GM18861 (cell line): ENCODE measurements around the gene HIBADH.

Experiments
- ATAC-seq: cut with Tn5 transposase; IDR thresholded peaks from one replicate; pipeline ENCODE4 v1.9.1; 2021; ENCODE audit not compliant: unreplicated experiment

HIBADH gene

DNA sequence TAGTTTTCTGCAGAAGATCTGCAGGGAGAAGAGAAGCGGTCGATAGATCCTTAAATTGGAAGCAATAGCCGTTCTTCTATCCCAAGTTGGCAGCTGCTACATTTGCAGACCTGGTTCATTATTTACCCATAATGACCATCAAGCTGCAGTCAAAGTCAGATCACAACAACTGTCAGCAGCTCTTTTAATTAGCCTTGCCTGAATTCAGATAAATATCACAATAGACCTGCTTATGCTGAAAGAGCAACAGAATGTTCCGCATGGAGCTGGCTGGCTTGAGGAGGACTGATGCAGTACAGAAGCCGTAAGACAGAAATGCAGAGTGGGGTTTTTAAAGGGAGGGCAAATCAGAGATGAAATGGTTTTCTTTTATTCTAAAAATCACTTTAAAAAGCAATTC lies 109.4 kb downstream of the HIBADH start:
- ATAC-seq = no peak

DNA sequence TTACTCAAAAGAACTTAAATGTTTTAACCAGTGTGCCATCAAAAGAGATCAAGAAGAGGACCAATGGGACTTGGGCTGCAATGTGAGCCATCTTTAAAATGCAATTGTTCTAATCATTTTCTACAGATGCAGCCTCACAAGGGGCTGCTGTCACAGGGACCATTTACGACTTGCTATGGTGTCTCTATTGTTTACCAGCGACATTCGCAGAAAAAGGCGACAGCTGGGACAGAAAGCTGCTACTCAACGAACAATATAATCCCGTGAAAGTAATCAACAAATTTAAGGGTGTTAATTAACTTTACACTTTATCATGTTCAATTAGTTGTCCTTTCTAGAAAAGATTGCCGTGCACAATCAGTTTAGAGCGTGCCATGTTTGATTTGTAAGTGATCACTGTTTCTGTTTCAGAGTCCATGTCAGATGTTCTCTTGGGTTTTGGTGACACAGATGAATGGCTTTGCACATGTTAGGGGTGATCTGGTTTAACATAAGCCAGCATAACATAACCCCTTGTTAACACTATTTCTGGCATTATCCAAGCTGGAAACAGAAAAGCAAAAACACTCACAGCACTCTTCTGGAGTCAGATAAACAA lies 110.8 kb downstream of the HIBADH start:
- no peak for ATAC-seq

DNA sequence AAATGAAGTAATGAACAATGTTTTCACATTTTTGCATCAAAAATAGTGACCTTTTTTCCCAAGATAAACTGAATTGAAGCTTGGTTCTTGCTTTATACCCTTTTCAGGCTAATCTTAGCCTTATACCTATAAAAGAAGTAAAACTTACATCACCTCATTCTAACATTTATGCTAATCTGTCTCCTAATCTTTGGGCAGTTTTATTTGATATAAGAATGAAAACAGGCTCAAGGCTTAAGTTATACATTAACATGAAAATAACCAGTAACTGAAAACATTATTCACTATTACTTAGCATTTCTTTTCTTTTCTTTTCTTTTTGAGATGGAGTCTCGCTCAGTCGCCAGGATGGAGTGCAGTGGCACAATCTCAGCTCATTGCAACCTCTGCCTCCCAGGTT lies 113.1 kb downstream of the HIBADH start:
- ATAC-seq = no peak

DNA sequence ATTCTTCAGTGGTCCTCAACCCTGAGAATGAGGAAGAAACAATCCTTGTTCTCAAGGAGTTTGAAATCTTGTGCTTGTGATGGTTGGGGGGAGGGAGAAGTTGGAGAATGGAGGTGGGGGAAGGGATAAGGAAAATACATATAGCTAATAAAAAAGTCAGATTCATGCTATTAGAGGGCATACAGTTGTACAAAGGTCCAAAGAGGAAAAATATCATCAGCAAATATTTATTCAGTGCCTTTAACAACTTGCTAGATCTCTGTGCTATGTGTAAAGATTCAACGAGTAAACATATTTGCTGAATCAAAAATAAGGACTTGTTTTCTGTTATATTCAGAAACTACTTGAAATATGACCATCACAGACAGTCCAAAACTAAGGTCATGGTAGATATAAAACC lies 114.4 kb downstream of the HIBADH start:
- ATAC-seq = no peak

DNA sequence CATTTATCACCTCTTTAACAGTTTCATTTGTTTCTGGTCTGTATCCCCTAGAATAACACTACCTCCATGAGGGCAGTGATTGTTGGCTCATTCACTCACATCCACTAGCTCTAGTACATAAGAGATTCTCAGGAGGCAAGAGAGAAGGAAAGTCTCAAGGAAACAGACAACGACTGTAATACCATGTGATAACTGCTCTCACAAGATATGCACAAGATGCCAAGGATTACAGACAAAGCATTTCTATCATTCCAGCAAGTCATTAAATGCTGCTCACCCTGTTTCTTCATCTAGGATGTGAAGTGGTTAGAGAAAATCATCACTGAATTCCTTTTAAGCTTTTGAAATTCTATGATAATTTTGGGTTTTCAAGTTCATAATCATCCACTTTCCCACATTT lies 115.3 kb downstream of the HIBADH start:
- no peak for ATAC-seq

DNA sequence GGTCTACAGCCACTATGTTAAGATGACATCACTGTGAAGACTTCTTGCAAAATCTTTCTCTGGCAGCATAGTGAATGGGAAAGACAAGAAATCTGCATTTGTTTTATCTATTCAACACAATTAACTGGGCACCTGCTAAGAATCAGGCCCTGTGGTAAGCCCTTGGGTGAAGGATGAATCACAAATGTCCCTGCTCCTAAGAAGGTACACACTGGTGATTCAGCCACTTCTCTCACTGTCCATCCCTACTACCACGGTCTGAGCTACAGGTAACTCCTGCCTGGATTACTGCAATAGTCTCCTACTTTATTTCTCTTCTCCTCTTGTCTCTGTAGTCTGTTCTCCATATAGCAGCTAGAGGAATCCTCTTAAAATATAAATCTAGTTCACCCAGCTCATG lies 116.1 kb downstream of the HIBADH start:
- ATAC-seq = no peak

DNA sequence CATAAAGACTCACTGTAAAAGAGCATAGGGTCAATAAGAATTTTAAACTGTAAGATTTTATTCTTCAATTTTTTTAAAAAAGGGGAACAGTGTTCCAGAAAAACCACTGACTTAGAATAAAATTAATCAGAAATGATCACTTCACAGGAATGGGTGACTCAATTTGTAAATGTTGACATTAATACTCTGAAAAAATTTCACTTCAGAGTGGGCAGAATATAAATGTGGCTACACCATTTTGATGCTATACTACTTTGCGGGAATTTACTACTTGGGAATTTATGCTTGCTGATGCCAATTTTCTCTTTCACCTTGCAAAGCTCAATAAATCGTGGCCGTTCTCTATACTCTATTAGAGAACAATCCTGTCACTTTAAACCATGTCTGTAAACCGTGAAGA lies 126.9 kb downstream of the HIBADH start:
- ATAC-seq = no peak

DNA sequence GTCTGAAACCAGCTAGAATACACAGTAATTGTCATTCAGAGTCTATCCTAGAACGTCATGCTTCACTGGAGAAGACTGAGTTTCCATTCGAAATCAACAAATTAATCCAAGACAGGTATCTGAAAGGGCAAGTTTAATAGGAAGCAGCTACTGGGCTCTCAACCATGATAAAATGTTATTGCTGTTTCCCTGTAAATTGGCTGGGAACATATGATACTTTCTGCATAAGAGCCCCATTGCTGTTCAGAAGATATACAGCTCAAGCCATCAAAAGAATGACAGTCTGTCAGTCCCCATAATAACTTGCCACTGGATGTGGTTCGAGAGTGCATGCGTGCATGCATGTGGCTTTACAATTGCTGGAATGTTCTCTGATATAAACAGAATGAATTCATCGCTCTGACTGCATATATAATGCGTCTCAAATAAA lies 129.0 kb downstream of the HIBADH start:
- ATAC-seq = no peak

DNA sequence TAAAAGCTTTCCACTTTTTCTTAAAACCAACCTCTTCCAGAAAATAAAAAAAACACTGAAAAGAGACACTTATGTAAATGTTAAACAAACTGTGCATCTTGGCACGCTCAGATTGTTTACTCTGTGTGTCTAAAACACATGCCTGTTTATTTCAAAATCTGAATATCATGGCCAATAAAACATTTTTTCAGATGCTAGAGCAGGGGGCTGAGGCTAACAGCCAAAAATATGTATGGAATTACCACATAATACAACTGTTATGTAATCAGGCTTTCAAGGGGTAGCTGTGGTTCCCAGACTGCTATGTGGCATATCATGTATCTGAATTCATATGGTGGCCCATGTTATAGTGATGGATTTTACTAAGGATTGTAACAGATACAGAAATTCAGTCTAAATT lies 130.4 kb downstream of the HIBADH start:
- ATAC-seq = no peak

DNA sequence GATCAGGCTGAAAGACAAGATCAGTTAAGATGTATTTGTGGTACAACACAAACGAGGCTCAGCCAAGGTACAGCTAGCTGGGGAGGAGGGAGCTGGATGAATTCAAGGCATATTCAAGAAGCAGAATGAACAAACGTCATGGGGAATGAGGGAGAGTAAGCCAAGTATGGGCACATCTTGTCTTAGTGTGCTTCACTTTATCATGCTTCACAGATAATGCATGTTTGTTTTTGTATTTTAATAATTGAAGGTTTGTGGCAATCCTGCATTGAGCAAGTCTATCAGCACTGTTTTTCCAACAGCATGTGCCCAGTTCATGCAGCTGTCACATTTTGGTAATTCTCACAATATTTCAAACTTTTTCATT lies 135.4 kb downstream of the HIBADH start:
- no peak for ATAC-seq

DNA sequence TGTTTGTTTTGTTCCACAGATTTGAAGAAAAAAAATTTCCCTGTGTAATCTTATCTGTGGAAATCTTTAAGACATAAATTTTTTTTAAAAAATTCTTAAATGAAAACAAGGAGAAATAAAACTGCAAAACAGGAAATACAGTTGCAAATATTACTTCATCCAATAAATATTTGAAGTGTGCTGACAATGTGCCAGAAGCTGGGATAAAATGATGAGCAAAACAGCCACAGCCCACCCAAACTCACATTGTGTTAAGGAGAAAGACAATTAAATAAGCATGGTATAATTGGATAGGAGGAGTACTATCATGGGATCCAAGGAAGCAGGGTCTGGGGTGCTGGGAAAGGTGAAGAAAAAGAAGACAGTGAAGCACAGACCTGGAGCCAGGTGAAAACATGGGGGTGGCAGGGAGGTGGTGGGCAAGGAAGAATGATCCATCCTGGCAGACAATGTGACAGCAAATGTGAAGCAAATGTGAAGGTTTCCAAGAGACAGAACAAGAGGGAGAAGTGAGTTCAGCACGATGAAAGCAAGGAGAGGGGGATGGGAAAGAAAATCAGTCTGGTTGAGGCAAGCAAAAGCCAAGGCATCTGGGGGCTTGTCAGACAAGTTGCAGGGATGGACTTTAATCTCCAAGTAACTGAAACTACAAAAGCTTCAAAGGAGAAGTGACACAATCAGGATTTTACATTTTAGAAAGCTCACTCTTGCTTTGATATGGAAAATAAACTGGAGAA lies 135.9 kb downstream of the HIBADH start:
- no peak for ATAC-seq

DNA sequence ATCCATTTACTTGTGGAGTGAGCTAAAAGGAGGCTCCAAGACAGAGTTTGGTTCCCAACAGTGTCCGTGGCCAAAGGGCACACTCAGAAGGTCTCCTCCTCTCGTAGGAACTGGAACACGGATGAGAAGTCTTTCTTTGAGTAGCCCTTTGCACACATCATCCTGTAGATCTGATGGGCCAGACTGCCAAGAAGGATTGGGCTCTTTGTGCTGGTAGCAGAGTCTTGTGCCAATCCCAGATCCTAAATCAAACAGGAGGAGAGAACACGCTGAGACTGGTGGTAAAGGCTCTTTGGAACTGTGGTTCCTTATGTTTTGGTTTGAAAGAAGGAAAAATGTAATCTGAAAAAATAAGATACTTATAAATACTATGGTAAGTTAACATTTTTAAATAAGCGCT lies 136.6 kb downstream of the HIBADH start:
- no peak for ATAC-seq

DNA sequence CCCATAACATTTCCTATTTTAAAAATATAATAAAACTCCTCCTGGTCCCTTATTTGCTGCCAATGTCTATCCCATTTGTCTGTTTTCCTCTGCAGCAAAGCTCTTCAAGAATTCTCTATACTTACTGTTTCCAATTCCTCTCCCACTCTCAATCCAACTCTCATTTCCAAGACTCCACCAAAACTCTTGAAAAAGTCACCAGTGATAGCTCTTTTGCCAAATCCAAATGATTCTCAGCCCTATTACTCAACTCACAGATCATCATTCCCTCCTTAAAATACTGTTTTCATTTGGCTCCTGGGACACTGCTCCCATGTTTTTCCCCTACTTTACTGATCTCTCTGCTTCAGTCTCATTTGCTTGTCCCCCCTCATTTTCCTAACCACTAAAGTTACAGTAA lies 139.4 kb downstream of the HIBADH start:
- no peak for ATAC-seq

DNA sequence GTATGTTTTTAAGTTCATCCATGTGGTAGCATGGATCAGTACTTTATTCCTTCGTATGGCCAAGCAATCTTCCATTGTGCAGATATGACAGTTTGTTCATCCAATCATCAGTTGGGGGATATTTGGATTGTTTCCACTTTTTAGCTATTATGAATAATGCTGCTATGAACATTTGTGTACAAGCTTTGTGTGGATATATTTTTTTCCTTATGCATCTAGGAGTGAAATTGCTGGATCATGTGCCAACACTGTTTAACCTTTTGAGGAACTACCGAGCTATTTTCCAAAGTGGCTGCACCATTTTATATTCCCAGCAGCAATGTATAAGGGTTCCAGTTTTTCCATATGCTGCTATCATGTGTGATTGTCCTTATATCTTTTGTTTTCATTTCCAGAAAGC lies 140.1 kb downstream of the HIBADH start:
- ATAC-seq = no peak

DNA sequence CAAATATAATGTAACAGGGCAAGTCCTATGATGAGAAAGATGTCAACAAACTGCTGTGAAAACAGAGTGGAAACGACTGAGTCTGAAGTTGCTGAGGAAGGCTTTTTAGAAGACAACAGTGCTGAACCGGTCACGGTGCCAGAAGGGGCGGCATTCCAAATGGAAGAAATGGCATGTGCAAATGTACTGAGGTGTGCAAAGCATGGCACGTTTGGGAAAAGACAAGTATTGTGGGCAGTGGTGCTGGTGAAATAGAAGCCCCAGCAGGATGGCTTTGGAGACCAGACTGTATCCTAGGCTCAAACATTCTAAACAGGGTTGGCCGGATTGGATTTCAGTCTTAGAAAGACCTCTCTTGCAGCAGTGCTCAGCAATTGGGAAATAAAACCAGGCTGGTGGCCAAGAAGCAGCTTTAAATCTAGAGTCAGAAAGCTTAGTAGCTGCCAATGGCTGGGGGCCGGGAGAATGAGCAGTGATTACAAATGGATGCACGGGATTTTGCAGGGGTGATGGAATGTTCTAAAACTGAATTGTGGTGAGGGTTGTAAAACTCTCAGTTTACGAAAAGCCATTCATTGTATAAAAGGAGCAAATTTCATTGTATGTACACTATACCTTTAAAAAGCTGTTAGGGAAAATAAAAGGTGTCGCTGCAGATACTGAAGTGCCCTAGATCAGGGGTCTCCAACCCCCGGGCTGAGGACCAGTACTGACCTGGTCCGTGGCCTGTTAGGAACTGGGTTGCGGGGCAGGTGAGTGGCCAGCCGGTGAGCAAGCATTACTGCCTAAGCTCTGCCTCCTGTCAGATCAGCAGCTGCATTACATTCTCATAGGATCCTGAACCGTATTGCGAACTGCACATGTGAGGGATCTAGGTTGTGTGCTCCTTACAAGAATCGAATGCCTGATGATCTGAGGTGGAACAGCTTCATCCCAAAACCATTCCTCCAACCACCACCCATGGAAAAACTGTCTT lies 141.6 kb downstream of the HIBADH start:
- no peak for ATAC-seq

DNA sequence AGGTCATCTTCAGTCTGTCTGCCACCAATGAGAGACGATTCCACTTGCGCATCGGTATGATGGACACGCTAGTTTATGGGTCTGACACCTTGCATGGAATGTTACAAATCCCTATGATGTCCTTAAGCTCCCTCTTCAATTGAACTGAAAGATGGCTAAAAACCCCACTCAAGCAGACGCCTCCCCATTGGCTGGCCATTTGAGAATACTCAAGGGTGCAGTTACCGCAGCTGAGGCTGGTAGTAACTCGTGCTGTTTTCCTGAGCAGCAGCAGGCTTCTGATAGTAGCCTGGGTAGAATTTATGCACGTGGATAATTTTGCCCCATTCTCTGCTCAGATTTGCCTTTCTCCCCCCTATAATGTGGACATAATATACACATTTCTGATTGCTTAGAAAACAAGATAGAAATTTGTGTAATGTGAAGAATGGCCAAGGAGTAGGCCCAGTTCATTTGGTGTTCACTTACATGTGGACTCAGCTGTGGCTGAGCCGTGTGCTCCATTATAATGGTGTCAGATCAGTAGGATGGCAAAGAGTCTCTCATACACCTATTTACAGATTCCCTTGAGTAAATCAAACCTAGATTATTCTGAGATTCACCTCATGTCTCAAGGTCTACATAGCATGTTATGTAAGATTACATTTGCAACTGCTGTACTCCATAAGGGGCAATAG lies 142.8 kb downstream of the HIBADH start:
- ATAC-seq = no peak

DNA sequence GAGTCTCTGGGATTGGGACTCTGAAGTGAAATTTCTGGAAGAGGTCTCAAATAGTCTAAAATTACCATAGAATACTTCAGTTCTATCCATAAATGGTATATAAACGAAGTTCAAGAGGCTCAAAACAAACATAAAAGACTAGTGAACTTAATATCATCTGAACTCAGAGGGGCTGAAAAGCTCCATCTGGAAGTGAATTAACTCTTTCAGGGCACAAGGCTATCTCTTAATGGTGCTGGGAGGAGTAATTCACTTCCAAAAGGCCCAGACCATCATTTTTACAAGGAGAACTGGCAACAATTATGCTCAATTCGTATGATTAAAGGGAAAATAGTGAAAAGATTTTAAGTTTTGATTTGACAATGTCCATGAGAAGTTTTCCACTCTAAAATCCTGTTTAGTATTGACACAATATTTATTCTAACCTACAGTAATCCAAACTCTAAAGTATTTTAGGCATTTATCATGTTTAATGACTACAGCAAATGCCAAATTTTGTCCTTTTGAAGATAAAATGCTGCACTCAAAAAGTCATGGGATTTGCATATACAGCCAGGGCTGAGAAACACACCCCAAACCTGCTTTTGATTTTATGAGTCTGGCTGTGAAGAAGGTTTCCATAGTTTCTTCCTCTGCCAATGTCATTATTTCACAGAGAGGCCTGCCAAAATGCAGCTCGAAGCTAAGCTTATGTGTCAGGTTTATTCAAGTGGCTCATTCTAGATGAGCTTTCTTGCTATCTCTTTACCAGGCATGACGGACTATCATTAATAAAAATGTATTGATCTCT lies 143.9 kb downstream of the HIBADH start:
- no peak for ATAC-seq

DNA sequence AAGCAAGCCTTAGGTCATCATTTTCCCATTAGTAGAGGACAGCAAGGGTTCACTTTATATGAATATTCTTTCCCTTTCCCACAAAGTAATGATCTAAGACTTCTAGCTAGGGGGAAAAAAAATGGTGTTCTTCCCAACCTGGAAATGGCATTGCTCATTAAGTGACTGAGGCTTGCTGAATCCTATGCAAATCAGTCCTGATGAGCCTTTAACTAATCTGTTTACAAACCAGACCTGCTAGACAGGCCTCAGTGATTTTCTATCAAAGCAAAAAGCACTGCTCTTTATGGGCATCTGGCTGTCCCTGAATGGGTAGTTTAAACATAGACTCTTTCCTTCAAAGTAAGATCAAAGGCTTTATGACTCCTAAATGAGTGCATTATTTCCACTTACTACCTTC lies 146.3 kb downstream of the HIBADH start:
- ATAC-seq = no peak

DNA sequence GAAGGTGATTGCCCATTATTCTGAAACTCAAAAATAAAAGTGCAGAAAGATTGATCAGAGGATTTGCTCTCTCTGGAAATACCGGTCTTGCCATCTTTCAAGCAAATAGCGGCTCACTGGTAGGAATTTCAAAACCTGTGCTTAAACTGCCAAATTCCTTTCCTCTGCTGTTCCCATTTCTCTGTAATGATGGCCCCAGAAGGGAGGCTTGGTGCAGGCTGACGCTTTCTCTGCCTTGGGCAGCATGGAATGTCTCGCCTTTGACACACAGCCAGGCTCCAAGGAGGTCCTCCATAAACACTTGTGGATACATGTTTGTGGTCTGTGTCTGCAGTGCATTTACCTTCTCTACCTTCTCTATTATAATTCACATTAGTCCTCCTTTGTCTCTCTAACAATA lies 146.8 kb downstream of the HIBADH start:
- ATAC-seq = no peak

DNA sequence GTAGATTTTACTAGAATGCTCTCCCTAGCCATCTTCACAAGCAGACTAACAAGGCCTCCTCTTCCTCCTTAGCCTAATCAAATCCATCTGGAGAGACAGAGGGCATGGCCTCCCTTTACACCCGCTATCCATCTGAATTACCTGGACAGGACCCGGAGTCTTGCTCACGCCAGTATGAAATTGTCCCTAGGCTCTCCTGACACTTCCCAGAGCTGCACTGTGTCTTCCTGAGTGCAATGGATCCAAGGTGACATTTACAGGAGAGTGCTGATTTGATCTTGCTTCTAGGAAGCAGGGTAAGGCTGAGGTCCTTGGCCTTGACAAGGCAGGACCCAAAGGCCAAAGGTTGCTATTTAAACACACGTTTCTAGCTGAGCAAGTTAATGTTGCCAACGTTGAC lies 147.8 kb downstream of the HIBADH start:
- no peak for ATAC-seq

DNA sequence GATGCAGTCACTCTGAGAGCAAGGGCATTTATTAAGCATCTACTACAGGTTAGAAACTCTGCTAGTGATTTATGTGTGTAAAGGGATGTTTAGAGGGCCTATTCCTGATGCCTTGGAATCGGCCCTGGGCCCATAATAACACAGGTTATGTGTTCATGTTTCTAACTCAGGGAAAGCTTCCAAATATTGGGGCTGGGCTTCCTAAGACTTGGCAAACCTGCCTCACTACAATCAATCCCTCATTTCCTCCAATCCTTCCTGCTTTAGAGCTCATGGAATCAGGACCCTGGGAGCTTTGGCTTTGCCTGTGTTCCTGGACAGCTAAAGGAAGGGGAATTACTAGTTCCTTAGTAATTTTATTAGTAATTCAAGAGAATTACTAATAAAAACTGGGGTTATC lies 148.8 kb downstream of the HIBADH start:
- ATAC-seq = no peak
